NT2/D1 (cell line): ENCODE data around the gene ZDHHC9.

Experiments
- SUZ12 ChIP-seq: IDR thresholded peaks from 2 replicates; pipeline ENCODE4 v1.6.1; 2011; ENCODE audit not compliant: insufficient read length, insufficient read depth; ENCODE audit errors: extremely low read depth
- ZNF274 ChIP-seq: IDR thresholded peaks from 2 replicates; pipeline ENCODE4 v1.6.1; 2011; ENCODE audit warnings: mild to moderate bottlenecking, low read depth, low read length

- TF ChIP-seq ZNF274 (no peak), SUZ12 (no peak)
Observed at GRCh38 chrX:129777218-129778030, 66.3 kb downstream of the ZDHHC9 start.
